ENCODE measurements around the gene MYOCD.

- TF ChIP-seq CTCF (conservative IDR thresholded peaks at IDR 0.05; ENCODE audit: low read length), result no peak
- no peak for TF ChIP-seq EZH2phosphoT487 (IDR thresholded peaks at IDR 0.05; ENCODE audit: borderline replicate concordance)
Measured at GRCh38 chr17:12627177-12627629, 38.5 kb upstream of the MYOCD start.
